HG03060 (cell line): ENCODE results near the gene CCDC15.
A peak's percentile ranks its signal among the peaks of the same experiment; 100 is the strongest.
"Not testable (repeated sequence)": the region's sequence is repeated elsewhere in the genome, so short reads cannot be mapped to it uniquely, and the experiment has no call there.

Experiments
- ATAC-seq: cut with Tn5 transposase; IDR thresholded peaks from one replicate; pipeline ENCODE4 v1.9.1; 2021; ENCODE audit warnings: low read depth, moderate number of reproducible peaks; ENCODE audit not compliant: unreplicated experiment

CCDC15 gene

DNA sequence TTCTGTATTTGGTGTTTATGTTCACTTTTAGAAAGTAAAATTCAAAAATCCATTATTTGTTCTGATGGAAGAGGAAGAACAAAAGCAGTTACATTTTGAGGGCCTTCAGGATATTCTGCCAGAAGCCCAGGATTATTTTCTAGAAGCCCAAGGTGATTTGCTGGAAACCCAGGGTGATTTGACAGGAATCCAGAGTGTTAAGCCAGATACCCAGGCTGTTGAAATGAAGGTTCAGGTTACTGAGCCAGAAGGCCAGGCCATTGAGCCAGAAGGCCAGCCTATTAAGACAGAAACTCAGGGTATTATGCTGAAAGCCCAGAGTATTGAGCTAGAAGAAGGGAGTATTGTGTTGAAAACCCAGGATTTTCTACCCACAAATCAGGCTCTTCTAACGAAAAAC lies 33.1 kb downstream of the CCDC15 start:
- ATAC-seq: no peak

DNA sequence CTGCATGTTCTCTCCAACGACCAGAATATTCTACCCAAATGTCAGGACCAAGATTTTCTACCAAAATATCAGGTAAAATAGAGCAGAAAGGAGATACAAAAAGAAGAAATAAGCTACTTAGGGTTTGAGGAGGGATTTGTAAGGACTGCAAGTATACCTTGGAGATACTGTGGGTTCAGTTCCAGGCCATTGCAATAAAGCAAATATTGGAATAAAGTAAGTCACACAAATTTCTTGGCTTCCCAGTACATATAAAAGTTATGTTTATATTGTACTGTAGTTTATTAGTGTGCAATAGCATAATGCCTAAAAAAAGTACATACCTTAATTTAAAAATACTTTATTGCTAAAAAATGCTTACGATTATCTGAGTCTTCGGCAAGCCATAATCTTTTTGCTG lies 34.1 kb downstream of the CCDC15 start:
- ATAC-seq: no peak

DNA sequence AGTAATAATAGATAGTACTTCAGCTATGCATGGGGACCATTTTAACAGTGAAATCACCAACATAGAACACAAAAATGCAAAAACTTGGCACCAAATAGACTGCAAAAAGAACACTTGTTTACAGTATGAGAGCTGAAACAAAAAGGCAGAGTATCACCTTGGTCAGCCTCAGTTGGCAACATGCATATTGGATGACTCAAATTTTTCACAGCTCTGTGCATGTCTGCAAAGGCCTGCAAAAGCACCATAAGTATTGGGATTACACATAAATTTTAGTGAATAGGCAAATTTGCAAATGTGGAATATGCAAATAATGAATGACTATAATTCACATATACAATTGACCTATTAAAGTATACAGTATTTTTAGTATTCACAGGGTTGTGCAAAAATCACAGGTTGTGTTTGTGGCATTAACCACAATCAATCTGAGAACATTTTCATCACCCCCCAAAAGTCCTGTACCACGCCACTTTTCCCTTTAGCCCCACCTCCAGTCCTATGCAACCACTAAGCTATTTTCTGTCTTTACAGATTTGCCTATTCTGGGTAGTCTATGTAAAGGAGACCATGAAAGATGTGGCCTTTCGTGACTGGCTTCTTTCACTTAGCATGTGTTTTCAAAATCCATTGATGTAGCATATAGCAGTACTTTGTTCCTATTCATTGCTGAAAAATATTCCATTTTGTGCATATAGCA lies 47.2 kb downstream of the CCDC15 start:
- no peak for ATAC-seq

DNA sequence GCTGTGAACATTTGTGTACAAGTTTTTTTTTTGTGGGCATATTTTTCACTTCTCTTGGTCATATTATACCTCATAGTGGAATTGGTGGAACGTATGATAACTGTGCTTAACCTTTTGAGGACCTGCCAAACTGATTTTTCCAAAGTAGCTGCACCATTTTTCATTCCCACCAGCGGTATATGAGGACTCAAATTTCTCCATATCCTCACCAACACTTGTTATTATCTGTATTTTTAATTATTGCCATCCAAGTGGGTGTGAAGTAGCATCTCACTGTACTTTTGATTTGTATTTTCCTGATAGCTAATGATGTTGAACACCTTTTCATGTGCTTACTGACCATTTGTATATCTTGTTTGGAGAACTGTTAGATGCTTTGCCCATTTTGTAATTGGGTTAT lies 47.8 kb downstream of the CCDC15 start:
- ATAC-seq: no peak

DNA sequence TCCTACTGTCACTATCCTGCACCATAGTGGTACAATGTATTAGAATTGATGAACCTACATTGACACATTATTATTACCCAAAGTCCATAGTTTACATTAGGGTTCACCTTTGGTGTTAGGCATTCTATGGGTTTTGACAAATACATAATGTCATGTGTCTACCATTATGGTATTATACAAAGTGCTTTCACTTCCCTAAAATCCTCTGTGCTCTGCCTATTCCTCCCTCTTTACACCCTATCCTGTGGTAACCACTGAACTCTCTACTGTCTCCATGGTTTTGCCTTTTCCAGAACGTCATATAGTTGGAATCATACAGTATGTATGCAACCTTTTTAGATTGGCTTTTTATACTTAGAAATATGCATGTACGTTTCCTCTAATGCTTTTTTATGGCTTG lies 51.5 kb downstream of the CCDC15 start:
- ATAC-seq: no peak

DNA sequence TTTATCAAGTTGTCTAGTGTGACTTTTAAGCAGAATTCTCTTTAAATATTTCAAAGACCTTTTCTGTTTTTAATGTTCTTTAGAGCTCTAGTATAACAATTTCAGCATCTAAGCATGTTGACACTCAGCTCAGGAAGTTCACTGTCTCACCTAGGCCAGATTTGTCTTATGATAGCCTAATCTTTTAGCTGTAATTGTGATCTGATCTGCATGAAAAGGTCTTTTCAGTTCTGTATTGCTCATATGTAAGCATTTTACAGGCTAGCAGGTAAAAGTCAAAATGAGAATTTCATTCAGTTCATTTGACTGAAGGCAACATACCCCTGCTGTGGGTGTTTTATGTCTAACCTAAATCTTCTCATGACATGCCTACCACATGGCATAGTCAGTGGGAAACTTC lies 62.4 kb downstream of the CCDC15 start:
- ATAC-seq: no peak

DNA sequence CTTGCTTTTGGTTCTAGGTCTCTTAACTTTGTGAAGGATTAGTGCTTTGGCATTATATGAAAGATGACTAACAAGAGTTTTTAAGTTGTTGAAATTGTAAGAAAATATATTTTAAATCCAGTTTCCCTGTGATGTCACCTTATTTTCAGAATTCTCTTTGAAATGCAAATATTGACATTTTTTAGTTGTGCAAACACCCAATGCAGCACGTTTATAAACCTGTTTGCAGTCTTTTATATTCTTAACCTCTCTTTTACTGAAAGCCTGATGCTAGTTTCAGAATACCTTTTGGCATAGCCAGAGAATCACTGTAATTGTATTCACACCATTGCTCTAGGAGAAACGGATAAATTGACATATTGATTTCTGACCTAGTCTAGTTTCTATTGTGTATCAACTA lies 66.3 kb downstream of the CCDC15 start:
- no peak for ATAC-seq

DNA sequence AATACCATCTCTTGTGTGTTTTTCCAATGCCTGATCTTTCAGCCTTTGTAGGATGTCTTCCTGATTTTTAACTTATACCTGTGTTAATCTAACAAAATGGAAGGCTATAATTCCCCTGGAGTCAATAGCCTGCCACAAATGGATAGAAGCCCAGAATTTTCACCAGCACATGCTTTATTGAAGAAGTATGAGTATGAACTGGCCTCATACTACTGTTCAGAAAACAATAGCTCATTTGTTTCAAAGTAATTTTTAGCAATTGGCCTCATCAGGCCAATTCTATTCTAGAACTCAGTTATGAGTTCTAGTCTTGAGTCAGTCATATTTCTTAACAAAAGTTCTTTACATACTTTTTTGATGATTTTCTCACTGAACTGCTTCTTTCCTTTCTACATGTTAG lies 68.5 kb downstream of the CCDC15 start:
- no peak for ATAC-seq

DNA sequence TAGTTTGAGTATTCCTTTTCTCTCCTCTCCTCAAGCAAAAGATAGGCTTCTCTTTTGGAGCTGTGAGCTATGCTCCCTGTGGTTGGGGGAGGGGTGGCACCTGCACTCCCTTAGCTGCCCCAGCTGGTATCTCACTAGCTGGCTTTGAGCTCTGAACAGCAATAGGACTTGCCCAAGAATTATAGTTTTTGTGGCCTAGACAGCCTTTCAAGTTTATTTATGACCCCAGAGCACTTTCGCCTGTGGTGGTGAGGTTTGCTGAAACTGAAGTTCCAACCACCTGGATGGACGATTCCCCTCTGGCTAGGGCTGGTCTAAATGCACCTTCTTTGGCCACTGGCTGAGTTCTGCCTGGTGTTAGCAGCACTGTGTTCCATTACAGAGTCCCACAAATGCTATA lies 72.0 kb downstream of the CCDC15 start:
- no peak for ATAC-seq

DNA sequence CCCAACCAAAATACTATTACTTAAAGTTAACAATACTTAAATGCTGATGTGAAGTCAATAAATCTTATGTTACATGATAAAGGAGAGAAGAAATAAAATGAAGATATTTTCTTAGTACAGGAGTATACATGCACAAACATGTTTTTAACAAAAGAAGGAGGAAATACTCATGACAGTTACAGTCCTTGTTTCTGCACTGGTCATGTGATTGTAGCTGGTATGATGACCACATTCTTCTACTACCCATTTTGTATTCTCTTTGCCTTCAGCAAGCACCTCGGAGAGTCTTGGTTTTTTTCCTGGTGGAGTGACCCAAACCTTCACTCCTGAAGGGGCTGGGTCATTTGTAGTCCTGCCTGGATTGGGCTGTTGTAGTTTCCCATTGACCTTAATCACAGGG lies 75.4 kb downstream of the CCDC15 start:
- ATAC-seq: not testable (repeated sequence)

DNA sequence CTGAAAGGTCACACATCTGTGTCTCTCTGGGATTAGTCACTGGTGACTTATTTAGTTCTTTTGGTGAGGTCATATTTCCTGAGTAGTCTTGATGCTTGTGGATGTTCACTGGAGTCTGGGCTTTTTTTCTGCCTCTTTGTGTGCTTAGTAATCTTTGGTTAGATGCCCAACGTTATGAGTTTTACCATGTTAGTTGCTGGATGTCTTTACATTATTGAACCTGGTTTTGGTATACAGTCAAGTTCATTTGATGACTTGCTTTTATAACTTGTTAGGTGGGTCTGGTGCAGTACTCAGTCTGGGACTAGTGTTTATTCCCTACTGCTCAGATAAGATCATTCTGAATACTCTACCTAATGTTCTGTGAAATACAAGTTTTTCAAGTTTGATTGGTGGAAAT lies 82.9 kb downstream of the CCDC15 start:
- ATAC-seq: no peak

DNA sequence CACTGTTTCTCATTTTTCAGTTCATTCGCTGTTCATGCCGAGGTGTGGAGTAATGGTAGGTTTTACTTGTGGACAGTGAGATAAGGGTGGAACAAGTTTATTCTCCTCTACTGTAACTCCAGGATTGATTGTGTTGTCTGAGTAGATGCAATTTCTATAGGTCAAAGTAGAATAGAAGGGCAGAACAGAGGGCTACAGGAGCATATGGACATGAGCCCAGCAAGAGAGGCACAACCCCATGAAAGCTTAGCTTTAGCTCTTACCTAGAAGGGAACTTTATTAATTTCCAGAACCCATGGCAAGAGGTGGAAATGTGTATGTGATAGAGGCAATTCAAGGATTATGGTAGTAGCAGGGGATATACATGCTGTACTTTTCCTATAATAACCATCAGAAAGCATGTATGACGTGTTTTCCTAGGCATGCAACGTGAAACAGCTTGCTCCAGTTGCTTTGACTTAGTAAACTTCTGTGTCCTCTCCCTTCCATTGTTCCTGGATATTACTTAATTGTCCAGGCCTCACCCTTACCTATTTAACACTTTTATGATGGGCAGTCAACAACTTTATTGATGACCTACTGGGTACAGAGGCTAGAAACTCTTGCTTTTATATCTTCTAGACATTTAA lies 95.3 kb downstream of the CCDC15 start:
- no peak for ATAC-seq

DNA sequence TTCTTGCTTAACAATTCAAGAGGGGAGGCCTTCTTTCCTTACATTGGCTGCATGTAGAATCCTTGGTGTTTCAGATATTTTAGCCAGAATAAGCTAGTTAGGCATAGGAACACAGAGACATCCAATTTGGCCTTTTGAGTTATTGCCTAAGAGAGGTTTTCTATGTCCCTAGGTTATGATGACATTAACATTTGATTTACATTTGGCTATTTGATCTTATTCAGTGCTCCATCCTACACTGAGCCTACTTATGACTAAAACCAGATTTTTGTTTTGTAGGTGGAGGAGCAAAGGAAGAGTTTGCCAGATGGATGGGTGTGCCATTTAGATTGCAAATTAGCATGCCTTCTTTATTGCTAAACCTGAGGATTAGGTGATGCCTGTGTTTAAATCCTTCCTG lies 98.0 kb downstream of the CCDC15 start:
- ATAC-seq: no peak

DNA sequence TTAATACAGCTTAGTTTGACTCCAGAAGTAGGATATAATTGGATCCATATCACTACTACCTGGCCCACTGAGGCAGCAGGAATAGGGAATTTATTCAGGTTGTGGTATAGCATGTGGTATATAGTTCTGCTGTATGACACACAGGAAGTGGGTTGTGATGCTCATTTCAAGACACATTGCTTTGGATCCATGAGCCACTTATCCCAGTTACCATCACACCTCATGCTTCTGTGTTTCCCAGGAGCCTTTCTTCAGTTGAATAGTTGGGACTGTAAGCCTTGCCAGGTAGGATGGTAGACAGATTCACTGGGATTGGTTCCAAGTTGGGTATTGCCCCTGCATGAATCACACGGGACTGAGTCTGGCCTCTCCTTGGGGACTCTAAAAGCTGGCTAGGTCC lies 99.2 kb downstream of the CCDC15 start:
- no peak for ATAC-seq

DNA sequence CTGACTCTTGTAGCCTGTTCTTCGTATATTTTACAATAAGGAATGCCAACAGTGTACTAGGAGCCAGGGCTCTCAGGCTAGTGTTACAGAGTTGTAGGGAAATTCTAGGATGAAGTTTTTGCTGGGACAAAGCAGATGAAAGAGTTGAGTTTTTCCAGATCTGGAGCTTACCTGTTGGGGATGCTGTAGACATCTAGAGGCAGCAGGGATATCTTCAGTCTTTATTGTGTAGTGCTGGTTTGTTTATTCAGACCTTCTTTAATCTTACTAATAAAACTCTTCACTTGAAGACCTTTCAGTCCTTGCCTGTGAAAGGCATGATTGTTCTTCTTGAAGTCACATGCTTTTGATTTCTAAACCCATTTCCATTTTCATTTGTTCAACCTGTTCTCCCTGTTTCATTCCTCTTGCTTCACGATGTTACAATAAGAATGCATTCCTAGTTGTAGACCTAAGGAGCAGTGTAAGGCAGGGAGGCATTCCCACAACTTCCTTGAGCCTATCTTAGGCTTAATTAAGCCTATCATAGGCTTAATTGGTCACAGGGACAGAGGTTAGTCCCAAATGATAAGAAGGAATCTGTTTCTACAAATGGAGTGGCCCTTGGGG lies 101.2 kb downstream of the CCDC15 start:
- ATAC-seq: no peak

DNA sequence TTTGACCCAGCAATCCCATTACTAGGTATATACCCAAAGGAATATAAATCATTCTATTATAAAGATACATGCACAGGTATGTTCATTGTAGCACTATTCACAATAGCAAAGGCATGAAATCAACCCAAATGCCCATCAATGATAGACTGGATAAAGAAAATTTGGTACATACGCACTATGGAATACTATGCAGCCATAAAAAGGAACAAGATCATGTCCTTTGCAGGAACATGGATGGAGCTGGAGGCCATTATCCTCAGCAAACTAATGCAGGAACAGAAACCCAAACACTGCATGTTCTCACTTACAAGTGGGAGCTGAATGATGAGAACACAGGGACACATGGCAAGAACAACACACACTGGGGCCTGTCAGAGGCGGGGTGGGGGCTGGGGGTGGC lies 102.1 kb downstream of the CCDC15 start:
- ATAC-seq: not testable (repeated sequence)

DNA sequence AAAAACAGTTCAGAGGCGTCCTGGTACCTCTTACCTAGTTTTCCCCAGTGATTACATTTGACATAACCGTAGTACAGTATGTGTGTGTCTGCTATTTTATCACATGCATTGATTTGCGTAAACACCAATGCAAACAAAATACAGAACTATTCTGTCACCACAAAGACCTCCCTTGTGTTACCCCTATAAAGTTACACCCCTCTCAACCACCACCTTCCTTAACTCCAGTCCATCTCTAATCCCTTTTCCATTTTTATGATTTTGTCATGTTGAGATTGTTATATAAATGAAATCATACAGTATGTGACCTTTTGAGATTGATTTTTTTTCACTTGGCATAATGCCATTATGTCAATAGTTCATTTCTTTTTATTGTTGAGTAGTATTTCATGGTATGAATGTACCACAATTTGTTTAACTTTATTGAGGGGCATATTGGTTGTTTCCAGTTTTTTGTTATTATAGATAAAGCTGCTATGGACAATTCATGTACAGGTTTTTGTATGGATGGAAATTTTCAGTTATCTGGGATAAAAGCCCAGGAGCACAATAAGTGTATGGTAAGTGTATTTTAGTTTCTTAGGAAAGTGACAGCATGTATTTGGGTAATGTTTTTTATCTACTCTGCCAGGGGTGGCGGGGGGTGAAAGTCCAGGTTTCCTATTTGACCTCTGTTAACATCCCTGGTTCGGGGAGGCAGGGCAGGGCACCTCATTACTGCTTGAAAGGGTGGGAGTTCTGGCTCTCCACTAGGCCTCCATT lies 103.1 kb downstream of the CCDC15 start:
- no peak for ATAC-seq

DNA sequence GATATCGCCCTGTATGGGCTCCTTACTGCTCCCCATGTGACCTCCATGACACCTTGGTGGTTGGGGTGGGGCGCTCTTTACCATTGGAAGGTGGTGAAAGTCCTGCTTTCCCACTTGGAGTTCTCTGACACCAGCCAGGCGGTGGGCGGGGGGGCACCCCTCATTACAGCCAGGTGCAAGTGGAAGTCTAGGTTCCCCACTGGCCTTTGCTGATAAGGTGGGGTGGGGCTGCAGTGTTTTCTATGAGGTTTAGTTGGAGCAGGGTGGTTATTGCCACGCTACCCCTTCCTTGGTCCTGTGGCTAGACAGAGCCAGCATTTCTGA lies 103.7 kb downstream of the CCDC15 start:
- ATAC-seq: no peak

DNA sequence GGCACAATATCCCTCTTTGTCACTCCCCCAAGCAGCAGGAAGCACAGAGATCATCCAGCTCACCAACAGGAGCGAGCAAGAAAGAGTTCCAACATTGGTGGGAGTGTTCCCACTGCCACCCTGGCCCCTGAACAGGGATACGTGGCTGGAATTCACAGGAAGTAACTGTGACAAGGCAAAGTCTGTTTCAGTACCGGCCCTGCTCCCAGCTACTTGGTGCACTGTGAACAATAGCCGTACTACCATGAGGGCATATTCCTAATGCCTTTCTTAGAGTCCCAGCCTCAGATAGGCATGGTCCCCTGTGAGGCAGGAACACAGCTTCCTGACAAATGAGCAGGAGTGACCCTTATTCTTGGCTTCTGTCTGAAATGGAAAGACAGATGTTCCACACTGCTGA lies 107.3 kb downstream of the CCDC15 start:
- ATAC-seq: no peak

DNA sequence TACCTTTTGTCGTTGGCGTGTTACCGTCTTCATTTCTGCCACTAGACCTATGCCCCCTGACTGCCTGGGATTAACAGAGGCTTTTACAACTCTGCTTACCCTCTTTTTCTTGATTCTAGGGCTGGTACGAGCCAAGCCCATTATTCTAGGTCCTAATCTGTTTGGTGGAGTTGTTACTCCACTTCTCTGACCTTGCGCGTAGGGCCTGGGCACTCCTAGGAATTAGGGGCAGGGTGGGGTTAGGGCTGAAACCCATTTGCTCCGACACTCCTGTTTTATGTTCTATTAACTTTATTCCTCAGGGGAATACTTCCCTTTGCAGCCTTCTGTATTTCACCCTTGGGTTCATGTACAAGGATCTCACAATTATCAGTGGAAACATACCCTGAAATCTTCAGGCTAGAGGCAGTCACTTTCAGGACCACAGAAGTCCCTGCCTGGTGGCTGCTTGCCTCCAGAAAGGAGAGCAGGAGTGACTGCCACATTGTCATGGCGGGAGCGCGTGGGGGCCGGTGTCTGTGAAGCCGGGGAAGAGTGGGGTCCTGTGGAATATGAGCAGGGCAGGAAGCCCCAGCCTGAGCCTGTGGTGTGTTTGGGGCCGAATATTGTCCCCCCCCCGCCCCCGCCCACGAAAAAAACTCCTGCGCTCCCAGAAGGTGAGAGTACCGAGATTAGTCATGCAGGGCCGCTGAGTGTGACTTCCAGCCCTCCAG lies 108.4 kb downstream of the CCDC15 start:
- no peak for ATAC-seq

DNA sequence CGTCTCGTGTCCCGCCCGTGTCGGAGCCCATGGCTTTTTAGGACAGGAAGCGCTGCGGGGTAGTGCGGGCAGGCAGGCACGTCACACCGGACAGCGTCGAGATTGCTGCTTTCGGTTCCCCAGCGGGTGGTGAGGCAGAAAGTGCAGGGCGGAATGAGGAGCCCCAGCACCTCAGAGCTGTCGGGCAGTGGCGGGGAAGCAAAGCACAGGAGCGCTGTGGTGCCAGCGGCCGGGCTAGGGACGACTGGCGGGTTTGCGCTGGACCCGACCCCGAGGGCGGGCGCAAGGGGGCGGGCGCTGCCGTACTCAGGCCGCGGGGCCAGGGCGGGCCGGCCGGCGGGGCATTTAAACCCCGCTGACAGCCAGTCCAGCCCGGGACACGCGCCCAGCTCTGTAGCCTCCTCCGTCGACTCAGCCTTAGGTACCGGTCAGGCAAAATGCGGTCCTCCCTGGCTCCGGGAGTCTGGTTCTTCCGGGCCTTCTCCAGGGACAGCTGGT lies 109.0 kb downstream of the CCDC15 start, which contains the start of gene SLC37A2:
SLC37A2 (plus strand) TSS at position 375 of the 498 bp plus-strand sequence; CDS start at position 438, 63 bp downstream.
- peak; percentile 82 for ATAC-seq
